ENCODE measurements around the gene C2CD5. TPM values are rescaled to one million over a fixed set of nuclear protein-coding genes. Genes with fewer than 3 reads are reported as not detected.

C2CD5 gene
- total and polyA plus RNA-seq, 2 of the 4 experiments (the other 2 are of a cell fraction), result 14.5 to 15.8 TPM

DNA sequence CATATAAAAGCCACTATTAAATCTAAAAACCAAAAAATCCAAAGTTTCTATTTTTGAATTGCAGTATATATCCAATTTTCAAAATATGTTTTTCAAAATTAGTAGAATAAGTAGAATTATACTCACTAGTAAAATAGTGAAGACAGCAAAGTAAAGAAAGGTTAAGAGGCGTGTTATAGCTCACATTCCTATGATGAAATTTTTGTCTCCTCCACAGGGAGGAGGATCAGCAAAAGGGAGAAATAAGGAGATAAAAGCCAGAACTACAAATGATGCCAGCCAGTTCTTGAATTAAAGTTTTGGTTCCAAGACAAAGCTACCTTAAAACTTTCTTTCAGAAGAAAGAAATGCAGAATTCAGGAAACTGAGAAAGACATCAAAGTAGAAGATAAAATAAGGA is 50.0 kb downstream of the C2CD5 start:
- intact Hi-C loops (cut with micrococcal nuclease) (no loop called here), in situ Hi-C loops (cut with MboI; ENCODE audit: low sequenced_read_pairs) (no loop called here), dilution Hi-C loops (cut with HindIII; ENCODE audit: low sequenced_read_pairs, unreplicated experiment) (no loop called here)
- Histone ChIP-seq H2BK15ac (ENCODE audit: low read depth, low read length) (no peak overlapping the region), H3K23ac (ENCODE audit: low read depth, low read length) (no peak overlapping the region), H3K36me3 (ENCODE audit: control insufficient read depth, insufficient read depth, low read length) (0 out of 2 replicates have a peak, but pooled peaks cover 1% of the 10 kb centered on the region), H4K91ac (ENCODE audit: insufficient read depth, low read depth, low read length) (no peak overlapping the region), H3K27ac (ENCODE audit: insufficient read depth, low read length) (no peak overlapping the region), H2BK20ac (ENCODE audit: low read depth, low read length) (no peak overlapping the region), H2AK9ac (replicated peaks; ENCODE audit: low read depth, low read length, poor library complexity) (no peak overlapping the region), H2BK120ac (ENCODE audit: low read depth, low read length) (no peak overlapping the region), H3K4me1 (ENCODE audit: control insufficient read depth, insufficient read depth, low read length) (no peaks in the 10 kb centered on the region), H3K79me1 (ENCODE audit: low read depth in 1 of 2, low read length in 2 of 2) (no peaks in the 10 kb centered on the region), H3K4ac (ENCODE audit: low read depth, low read length) (no peak overlapping the region), H3K9me3 (ENCODE audit: control insufficient read depth, insufficient read depth, low read length) (no peaks in the 10 kb centered on the region), H2AFZ (replicated peaks; ENCODE audit: low read length, poor library complexity) (no peak overlapping the region), H3K14ac (replicated peaks; ENCODE audit: low read depth, low read length) (no peak overlapping the region), H3K18ac (ENCODE audit: low read depth, low read length) (no peak overlapping the region), H2BK5ac (ENCODE audit: low read depth, low read length, poor library complexity, severe bottlenecking) (no peak overlapping the region), H3K27me3 (ENCODE audit: control insufficient read depth, insufficient read depth, low read length) (no peaks in the 10 kb centered on the region), H3K4me3 (ENCODE audit: insufficient read depth, low read depth, low read length) (no peak overlapping the region), H3K56ac (ENCODE audit: extremely low read depth, insufficient read depth, low read length) (no peak overlapping the region), H2AK5ac (ENCODE audit: low read depth, low read length) (no peak overlapping the region), H4K8ac (ENCODE audit: low read depth in 2 of 2, low read length in 2 of 2) (no peak overlapping the region), H3K9ac (ENCODE audit: low read depth, low read length) (no peak overlapping the region), H4K20me1 (ENCODE audit: insufficient read depth, low read length) (no peaks in the 10 kb centered on the region), H3K4me2 (ENCODE audit: low read depth, low read length) (no peak overlapping the region), H3K9me1 (ENCODE audit: insufficient read depth, low read length) (no peaks in the 10 kb centered on the region), H4K5ac (ENCODE audit: low read depth, low read length) (no peak overlapping the region)
- ATAC-seq (ENCODE audit: low read depth) (no peak), DNase-seq (no peak)
- no TSS peak for BruUV-seq (replicated peaks)
- ChIA-PET POLR2A (ENCODE audit: unreplicated experiment) (no interaction called here), CTCF (no interaction called here)
- no peak for TF ChIP-seq NFE2L2 (IDR thresholded peaks at IDR 0.05; ENCODE audit: low read depth, low read length)
- TF ChIP-seq SMC3 (IDR thresholded peaks at IDR 0.05; ENCODE audit: low read depth, low read length), result no peak
- no peak for TF ChIP-seq FOS (IDR thresholded peaks at IDR 0.05; ENCODE audit: low read depth, low read length)
- no peak for TF ChIP-seq RFX5 (IDR thresholded peaks at IDR 0.05; ENCODE audit: low read depth, low read length)
- TF ChIP-seq MAZ (IDR thresholded peaks at IDR 0.05; ENCODE audit: borderline replicate concordance, low read depth, low read length), result no peak
- TF ChIP-seq CEBPB (IDR thresholded peaks at IDR 0.05; ENCODE audit: low read depth, low read length), result no peak
- no peak for TF ChIP-seq RAD21 (IDR thresholded peaks at IDR 0.05; ENCODE audit: low read length)
- no peak for TF ChIP-seq CHD1 (IDR thresholded peaks at IDR 0.05; ENCODE audit: low read depth, low read length)
- TF ChIP-seq BHLHE40 (IDR thresholded peaks at IDR 0.05; ENCODE audit: low read depth, low read length), result no peak
- TF ChIP-seq, protein P1, sequence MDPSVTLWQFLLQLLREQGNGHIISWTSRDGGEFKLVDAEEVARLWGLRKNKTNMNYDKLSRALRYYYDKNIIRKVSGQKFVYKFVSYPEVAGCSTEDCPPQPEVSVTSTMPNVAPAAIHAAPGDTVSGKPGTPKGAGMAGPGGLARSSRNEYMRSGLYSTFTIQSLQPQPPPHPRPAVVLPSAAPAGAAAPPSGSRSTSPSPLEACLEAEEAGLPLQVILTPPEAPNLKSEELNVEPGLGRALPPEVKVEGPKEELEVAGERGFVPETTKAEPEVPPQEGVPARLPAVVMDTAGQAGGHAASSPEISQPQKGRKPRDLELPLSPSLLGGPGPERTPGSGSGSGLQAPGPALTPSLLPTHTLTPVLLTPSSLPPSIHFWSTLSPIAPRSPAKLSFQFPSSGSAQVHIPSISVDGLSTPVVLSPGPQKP (IDR thresholded peaks at IDR 0.05; ENCODE audit: borderline replicate concordance, low read depth, low read length), result no peak
- TF ChIP-seq POLR2A (IDR thresholded peaks at IDR 0.05; ENCODE audit: low read depth, low read length), result no peak
- TF ChIP-seq, protein P2, sequence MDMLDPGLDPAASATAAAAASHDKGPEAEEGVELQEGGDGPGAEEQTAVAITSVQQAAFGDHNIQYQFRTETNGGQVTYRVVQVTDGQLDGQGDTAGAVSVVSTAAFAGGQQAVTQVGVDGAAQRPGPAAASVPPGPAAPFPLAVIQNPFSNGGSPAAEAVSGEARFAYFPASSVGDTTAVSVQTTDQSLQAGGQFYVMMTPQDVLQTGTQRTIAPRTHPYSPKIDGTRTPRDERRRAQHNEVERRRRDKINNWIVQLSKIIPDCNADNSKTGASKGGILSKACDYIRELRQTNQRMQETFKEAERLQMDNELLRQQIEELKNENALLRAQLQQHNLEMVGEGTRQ (IDR thresholded peaks at IDR 0.05; ENCODE audit: low read depth, low read length), result no peak
- no peak for TF ChIP-seq MXI1 (IDR thresholded peaks at IDR 0.05; ENCODE audit: borderline replicate concordance, low read depth, low read length)
- no CpG with 5 or more reads among the region's 1 CpG for WGBS, 2 experiments (ENCODE audit: extremely low coverage in 2 of 2, insufficient read length in 1 of 2)

Measured in IMR-90 (cell line).